Measurements from ENCODE around the gene LTA. TPM values are rescaled to one million over a fixed set of nuclear protein-coding genes. Genes with fewer than 3 reads are reported as not detected.

Gene LTA
- total and polyA plus RNA-seq, 10 donors, result 2.4 to 14.4 (median 5.7) TPM

DNA sequence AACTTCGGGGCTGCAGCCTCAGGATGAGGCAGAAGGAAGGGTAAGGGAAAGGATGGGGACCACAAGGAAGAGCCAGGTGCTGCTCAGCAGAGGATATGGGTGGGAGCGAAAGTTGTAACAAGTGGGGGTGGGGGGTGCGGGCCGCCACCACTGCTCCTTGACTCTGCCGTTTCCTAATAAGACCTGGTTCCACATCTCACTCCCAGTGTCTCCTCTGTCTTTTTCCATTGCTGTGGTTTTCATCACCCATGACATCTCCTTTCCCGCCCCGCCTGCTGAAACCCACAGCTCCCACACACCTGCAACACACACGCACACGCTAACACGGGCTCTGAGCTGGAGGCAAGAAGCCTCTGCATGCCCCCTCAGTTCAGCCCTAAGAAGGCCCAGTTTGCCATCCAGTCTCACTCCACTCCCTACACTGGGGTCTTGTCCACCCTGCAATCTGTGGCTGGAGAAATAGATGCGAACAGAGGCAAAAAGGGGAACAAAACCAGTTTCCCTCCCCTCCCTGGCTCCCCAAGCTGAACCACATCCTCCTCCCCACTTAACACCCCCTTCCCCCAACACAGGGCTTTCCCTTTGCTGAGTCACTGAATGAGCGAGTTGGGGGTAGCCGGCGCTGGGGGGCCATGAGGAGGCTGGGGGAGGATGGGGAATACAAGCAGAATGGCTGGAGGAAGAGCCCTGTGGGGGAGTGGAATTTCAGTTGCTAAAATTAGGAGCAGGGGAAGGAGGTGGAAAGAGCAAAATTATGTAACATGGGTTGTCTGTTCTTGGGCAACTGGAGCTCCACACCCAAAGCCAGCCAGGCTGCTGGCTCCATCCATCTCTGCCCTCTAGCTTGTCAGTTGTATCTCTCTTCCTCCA, 13.2 kb upstream of the LTA start:
- H3K27me3 ChIP-seq (replicated peaks in 1 of 7), result no peaks in the 10 kb centered on the region
- peaks cover 76 to 99% (median 84%) of the 10 kb centered on the region in 6 donors for H3K4me1 ChIP-seq
- DNase-seq, result peak; percentile 88
- intact Hi-C loops (cut with DNase I; ENCODE audit: low total_unique reads), result no loop called here
- peak overlapping the region in 7 of 8 donors; percentile 1 to 64 (median 26) for H3K4me3 ChIP-seq
- peak in 2 of 3 donors; percentile 67 to 72 for TF ChIP-seq POLR2AphosphoS5 (IDR thresholded peaks at IDR 0.05)
- TF ChIP-seq, protein P1, sequence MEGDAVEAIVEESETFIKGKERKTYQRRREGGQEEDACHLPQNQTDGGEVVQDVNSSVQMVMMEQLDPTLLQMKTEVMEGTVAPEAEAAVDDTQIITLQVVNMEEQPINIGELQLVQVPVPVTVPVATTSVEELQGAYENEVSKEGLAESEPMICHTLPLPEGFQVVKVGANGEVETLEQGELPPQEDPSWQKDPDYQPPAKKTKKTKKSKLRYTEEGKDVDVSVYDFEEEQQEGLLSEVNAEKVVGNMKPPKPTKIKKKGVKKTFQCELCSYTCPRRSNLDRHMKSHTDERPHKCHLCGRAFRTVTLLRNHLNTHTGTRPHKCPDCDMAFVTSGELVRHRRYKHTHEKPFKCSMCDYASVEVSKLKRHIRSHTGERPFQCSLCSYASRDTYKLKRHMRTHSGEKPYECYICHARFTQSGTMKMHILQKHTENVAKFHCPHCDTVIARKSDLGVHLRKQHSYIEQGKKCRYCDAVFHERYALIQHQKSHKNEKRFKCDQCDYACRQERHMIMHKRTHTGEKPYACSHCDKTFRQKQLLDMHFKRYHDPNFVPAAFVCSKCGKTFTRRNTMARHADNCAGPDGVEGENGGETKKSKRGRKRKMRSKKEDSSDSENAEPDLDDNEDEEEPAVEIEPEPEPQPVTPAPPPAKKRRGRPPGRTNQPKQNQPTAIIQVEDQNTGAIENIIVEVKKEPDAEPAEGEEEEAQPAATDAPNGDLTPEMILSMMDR (IDR thresholded peaks at IDR 0.05 in 8 of 11, conservative IDR thresholded peaks at IDR 0.05 in 3 of 11), result no peak
- peak in 1 of 3 donors; percentile 27 for TF ChIP-seq POLR2A (IDR thresholded peaks at IDR 0.05)
- H3K9me3 ChIP-seq, result no peaks in the 10 kb centered on the region
- peak overlapping the region; percentile 75 to 92 (median 90) for H3K27ac ChIP-seq
- 10 to 32% (median 23%) methylated on average over 14 of the region's 14 CpGs for WGBS, 5 donors
- peaks cover 0 to 26% (median 0%) of the 10 kb centered on the region in 6 donors for H3K36me3 ChIP-seq

DNA sequence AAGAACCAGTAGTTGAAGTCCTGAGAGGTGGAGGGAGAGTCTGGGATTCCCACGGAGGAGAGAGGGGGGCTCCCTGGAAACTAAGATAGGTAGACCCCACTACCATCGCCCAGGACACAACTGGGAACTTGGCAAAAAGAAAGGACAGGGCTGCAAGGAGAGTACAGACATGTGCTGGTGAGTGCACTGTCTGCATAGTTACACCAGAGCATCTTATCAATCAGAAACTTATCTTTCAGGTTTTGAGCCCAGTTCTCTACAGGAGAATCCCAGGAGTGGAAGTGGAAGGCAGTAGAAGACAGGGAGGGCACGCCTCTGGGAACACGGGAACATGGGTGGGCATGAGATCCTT, 12.5 kb upstream of the LTA start:
- H3K27me3 ChIP-seq (replicated peaks in 1 of 7), result no peaks in the 10 kb centered on the region
- WGBS, 5 donors, result 17 to 31% (median 20%) methylated on average over 4 of the region's 4 CpGs
- H3K27ac ChIP-seq, result peak overlapping the region; percentile 75 to 92 (median 90)
- TF ChIP-seq, protein P1 (IDR thresholded peaks at IDR 0.05 in 8 of 11, conservative IDR thresholded peaks at IDR 0.05 in 3 of 11), result no peak
- TF ChIP-seq POLR2A (IDR thresholded peaks at IDR 0.05) (no peak), POLR2AphosphoS5 (IDR thresholded peaks at IDR 0.05) (no peak)
- peaks cover 76 to 99% (median 85%) of the 10 kb centered on the region in 6 donors for H3K4me1 ChIP-seq
- no peak for DNase-seq
- intact Hi-C loops (cut with DNase I; ENCODE audit: low total_unique reads), result no loop called here
- H3K9me3 ChIP-seq, result no peaks in the 10 kb centered on the region
- H3K36me3 ChIP-seq, result peaks cover 0 to 20% (median 0%) of the 10 kb centered on the region in 6 donors
- peak overlapping the region in 7 of 8 donors; percentile 1 to 64 (median 26) for H3K4me3 ChIP-seq

DNA sequence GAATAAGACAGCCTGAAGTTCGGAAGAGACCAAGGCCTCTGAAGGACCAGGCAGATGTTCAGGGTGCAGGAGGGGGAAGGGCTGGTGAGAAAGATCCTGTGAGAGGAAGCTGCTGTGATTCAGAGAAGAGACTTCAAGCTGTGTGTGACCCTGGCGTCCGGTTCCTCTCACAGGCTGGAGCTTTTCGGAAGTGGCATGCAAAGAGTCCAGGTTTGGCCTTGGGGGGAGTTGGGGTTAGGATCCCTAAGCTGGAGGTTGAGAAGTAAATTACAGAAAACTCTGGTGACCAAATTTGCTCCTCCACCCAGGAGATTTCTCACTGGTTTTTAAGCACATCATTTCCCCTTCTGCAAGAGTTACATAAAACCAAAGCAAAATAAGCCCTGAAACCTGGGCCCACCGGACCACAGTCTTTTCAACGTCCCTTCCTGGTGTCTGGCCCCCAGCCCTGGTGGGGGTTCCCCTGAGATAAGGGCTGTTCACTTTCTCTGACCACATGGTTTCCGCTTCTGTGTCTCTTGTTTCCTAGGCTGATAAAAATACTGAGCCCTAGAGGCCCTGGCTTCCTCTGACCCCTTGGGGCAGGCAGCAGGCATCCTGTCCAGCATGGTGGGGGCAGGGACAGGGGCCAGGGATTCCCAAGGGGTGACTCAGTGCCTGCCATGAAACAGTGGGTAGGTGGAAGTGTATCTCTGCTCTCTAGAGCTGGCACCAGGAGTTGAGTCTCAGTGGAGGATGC, 12.0 kb upstream of the LTA start:
- intact Hi-C loops (cut with DNase I; ENCODE audit: low total_unique reads), result no loop called here
- DNase-seq, result peak; percentile 94
- Histone ChIP-seq H3K4me3 (peak overlapping the region in 7 of 8 donors; percentile 4 to 64 (median 26)), H3K4me1 (peaks cover 76 to 99% (median 85%) of the 10 kb centered on the region in 6 donors), H3K9me3 (no peaks in the 10 kb centered on the region), H3K27ac (peak overlapping the region; percentile 75 to 92 (median 90)), H3K27me3 (replicated peaks in 1 of 7) (no peaks in the 10 kb centered on the region), H3K36me3 (peaks cover 0 to 20% (median 0%) of the 10 kb centered on the region in 6 donors)
- WGBS, 5 donors, result 2 to 14% (median 8%) methylated on average over 7 of the region's 7 CpGs
- TF ChIP-seq POLR2A (IDR thresholded peaks at IDR 0.05) (no peak), POLR2AphosphoS5 (IDR thresholded peaks at IDR 0.05) (peak; percentile 72 to 93 (median 92))
- TF ChIP-seq, protein P1 (IDR thresholded peaks at IDR 0.05 in 8 of 11, conservative IDR thresholded peaks at IDR 0.05 in 3 of 11), result peak in 3 of 11 experiments; percentile 7 to 30 (median 22)

Data from spleen (tissue), 11 donors.